NCI-H2029 (cell line): ENCODE results near the gene TBC1D3C.
"Not testable (repeated sequence)": the region's sequence is repeated elsewhere in the genome, so short reads cannot be mapped to it uniquely, and the experiment has no call there.

ENCODE experiments used
- DNase-seq: peaks from one replicate; lab custom pipeline; 2025; lab: John Stamatoyannopoulos, UW

Gene TBC1D3C

DNA sequence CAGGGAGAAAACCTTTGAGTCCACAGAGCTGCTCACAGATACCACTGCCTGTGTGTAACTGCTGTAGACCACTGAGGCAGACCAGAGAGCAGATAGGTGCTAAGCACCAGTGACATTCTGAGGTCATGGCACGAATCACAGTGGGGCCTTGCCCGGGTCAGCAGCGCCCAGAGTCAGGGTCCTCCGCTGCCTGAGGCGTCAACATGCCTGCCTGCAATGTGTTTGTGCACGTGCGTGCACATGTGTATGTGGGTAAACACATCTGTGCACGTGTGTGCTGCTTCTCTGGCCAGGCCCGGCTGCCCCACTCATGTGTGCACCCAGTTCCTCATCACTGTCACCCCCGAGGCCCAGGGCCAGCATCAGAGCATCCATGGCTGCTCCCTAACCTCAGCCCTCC lies at the start of gene TBC1D3C:
TBC1D3C (minus strand) TSS at position 101 of the 400 bp plus-strand sequence. CDS start 1,568 bp downstream, outside the sequence.
- not testable (repeated sequence) for DNase-seq

GRCh38 chr17:38099262-38099661 lies 30.8 kb upstream of the TBC1D3C start:
- DNase-seq = not testable (repeated sequence)

DNA sequence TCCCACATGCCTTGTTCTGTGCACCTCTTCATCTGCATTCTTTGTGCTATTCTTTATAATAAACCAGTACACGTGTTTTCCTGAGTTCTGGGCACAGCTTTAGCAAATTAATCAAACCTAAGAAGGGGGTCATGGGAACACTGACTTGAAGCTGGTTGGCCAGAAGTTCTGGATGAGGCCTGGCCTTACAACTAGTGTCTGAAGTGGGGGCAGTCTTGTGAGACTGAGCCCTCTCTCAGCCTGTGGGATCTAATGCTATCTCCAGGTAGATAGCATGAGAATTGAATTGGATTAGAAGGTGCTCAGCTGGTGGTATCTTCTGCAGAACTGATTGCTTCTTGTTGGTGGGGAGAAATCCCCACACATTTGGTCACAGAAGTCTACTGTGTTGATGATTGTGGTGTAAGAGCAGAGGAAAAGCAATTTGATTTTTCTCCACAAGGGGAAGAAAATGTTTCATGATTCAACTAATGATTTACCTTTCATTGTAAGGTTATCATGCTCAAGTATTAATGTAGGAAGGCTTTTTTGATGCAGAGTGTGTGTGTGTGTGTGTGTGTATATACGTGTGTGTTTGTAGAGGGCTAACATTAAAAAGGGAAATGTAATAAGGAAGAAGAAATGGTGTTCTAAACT lies 25.7 kb upstream of the TBC1D3C start:
- not testable (repeated sequence) for DNase-seq

DNA sequence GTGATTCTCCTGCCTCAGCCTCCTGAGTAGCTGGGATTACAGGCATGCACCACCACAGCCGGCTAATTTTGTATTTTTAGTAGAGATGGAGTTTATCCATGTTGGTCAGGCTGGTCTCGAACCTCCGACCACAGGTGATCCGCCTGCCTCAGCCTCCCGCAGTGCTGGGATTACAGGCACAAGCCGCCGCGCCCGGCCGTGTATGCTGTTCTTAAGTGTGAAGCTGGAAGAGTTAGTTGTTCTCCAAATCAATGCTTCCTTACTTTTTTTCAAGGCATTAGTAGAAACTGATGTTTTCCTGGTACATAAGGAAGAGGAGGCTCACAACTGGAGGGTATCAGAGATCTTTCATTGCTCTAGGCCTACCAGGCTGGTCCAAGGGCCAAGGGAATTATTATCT lies 19.7 kb upstream of the TBC1D3C start:
- DNase-seq = not testable (repeated sequence)

DNA sequence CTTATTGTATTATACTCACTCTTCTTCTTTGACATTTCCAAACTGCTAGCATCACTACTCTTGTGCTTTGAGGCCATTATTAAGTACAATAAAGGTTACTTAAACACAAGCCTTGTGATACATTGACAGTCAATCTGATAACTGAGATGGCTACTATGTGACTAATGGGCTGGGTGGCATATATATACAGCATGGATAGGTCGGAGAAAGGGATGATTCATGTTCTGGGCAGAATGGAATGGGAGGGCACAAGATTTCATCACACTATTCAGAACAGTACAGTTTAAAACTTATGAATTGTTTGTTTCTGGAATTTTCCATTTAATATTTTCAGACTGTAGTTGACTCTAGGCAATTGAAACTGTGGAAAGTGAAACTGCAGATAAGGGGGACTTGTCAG lies 18.9 kb upstream of the TBC1D3C start:
- DNase-seq = not testable (repeated sequence)
